Colonic mucosa (tissue), 4 donors: ENCODE measurements around the gene CA14. TPM values are rescaled to one million over a fixed set of nuclear protein-coding genes. Genes with fewer than 3 reads are reported as not detected.

Source experiments
- DNase-seq: peaks from one replicate; pipeline ENCODE4 v3.0.0-alpha.2; 2020
- H3K27ac ChIP-seq: fragments of 200-600 bp; one replicate; pipeline ENCODE4 v1.8.0; 2021
- H3K27me3 ChIP-seq: fragments of 200-600 bp; one replicate; pipeline ENCODE4 v1.8.0; 2021
- H3K36me3 ChIP-seq: fragments of 200-600 bp; one replicate; pipeline ENCODE4 v1.8.0; 2021
- H3K4me1 ChIP-seq: fragments of 200-600 bp; one replicate; pipeline ENCODE4 v1.8.0; 2021; ENCODE audit warnings: mild to moderate bottlenecking
- H3K4me3 ChIP-seq: fragments of 200-600 bp; one replicate; pipeline ENCODE4 v1.8.0; 2021
- H3K9ac ChIP-seq, 2 donors: one replicate each; pipeline ENCODE4 v1.7.0; 2013; ENCODE audit warnings: control low read depth in 2 of 2, low read depth in 2 of 2, low read length in 2 of 2
- H3K9me3 ChIP-seq: fragments of 200-600 bp; one replicate; pipeline ENCODE4 v1.8.0; 2021
- CTCF ChIP-seq: fragments of 200-600 bp; IDR thresholded peaks from one replicate; pipeline ENCODE4 v1.8.0; 2022; ENCODE audit warnings: antibody characterized with exemption, mild to moderate bottlenecking
- intact Hi-C: fragments of 100-400 bp; cut with DNase I; formaldehyde crosslinking; loops from one replicate; pipeline ENCODE4 v1.14.1; 2022
- total RNA-seq, 2 donors: library from RNA; stranded (reverse); fragmentation: NEBNext Ultra II Directional in 1 of 2; extraction: Animal tissue kit (Norgen Biotek cat#: 25700) in 1 of 2; gene quantifications; one replicate each; pipeline ENCODE4 v1.2.1, GENCODE V29; 2021
- donor health status: healthy.
- donor health status: DM: no; HTN: no; CAD: no.
- donor health status: DM: no; HTN: no; CAD: no.

Gene CA14
- total RNA-seq, 2 donors from 2014 or later = 0.22 to 0.29 TPM

- H3K4me1 ChIP-seq = peaks cover 3% of the 10 kb centered on the region
- no peak overlapping the region for H3K9ac ChIP-seq
- no peak overlapping the region for H3K4me3 ChIP-seq
Observed at GRCh38 chr1:150283260-150283659, 25.7 kb downstream of the CA14 start.

GRCh38 chr1:150288382-150288781, 30.8 kb downstream of the CA14 start:
- Histone ChIP-seq H3K27me3 (no peaks in the 10 kb centered on the region), H3K27ac (no peak overlapping the region), H3K9ac (no peak overlapping the region), H3K4me1 (no peaks in the 10 kb centered on the region), H3K4me3 (no peak overlapping the region), H3K9me3 (no peaks in the 10 kb centered on the region), H3K36me3 (no peaks in the 10 kb centered on the region)
- no peak for TF ChIP-seq CTCF
- DNase-seq = no peak
- intact Hi-C loops = no loop called here

More at GRCh38 chr1:150283260-150283659, 25.7 kb downstream of the CA14 start:
- H3K27me3 ChIP-seq = no peaks in the 10 kb centered on the region
- intact Hi-C loops = no loop called here
- no peak overlapping the region for H3K27ac ChIP-seq
- DNase-seq = no peak
- H3K9me3 ChIP-seq = no peaks in the 10 kb centered on the region
- TF ChIP-seq CTCF = no peak
- H3K36me3 ChIP-seq = no peaks in the 10 kb centered on the region

GRCh38 chr1:150288822-150289221, 31.2 kb downstream of the CA14 start:
- no peak overlapping the region for H3K4me3 ChIP-seq
- H3K36me3 ChIP-seq = no peaks in the 10 kb centered on the region
- TF ChIP-seq CTCF = no peak
- no peak overlapping the region for H3K27ac ChIP-seq
- no peaks in the 10 kb centered on the region for H3K27me3 ChIP-seq
- H3K9ac ChIP-seq = no peak overlapping the region
- H3K9me3 ChIP-seq = no peaks in the 10 kb centered on the region
- no peak for DNase-seq
- no peaks in the 10 kb centered on the region for H3K4me1 ChIP-seq
- intact Hi-C loops = no loop called here

GRCh38 chr1:150293433-150294253, 36.1 kb downstream of the CA14 start, which contains the start of gene MRPS21:
MRPS21 (plus strand) TSS chr1:150293861; CDS start chr1:150294367, 506 bp downstream.
- no peaks in the 10 kb centered on the region for H3K9me3 ChIP-seq
- H3K4me3 ChIP-seq = peak within 1 kb of the TSS; percentile 88
- no peak for TF ChIP-seq CTCF
- peak within 1 kb of the TSS; percentile 53 to 71 for H3K9ac ChIP-seq
- intact Hi-C loops = no loop called here
- no peaks in the 10 kb centered on the region for H3K36me3 ChIP-seq
- H3K27ac ChIP-seq = peak within 1 kb of the TSS; percentile 64
- DNase-seq = peak; percentile 93
- no peaks in the 10 kb centered on the region for H3K4me1 ChIP-seq
- H3K27me3 ChIP-seq = no peaks in the 10 kb centered on the region

- intact Hi-C loops = no loop called here
- no peak for DNase-seq
- Histone ChIP-seq H3K4me1 (no peaks in the 10 kb centered on the region), H3K27ac (no peak overlapping the region), H3K36me3 (no peaks in the 10 kb centered on the region), H3K4me3 (no peak overlapping the region), H3K9ac (no peak overlapping the region), H3K27me3 (no peaks in the 10 kb centered on the region), H3K9me3 (no peaks in the 10 kb centered on the region)
- TF ChIP-seq CTCF = no peak
Observed at GRCh38 chr1:150295476-150295875, 37.9 kb downstream of the CA14 start.
